ENCODE results near the gene SPNS2.

The SPNS2 gene

GRCh38 chr17:4520060-4520893 lies 21.6 kb downstream of the SPNS2 start:
- no peak for DNase-seq (ENCODE audit: low read depth in 1 of 2, low spot score in 1 of 2)

- no peak for DNase-seq (ENCODE audit: low read depth in 1 of 2, low spot score in 1 of 2)
These were observed 22.4 kb downstream of the SPNS2 start for GRCh38 chr17:4520894-4521600.

- no peak for DNase-seq (ENCODE audit: low read depth in 1 of 2, low spot score in 1 of 2)
These were observed 24.0 kb downstream of the SPNS2 start for GRCh38 chr17:4522661-4523060.

GRCh38 chr17:4523946-4524345 lies 25.3 kb downstream of the SPNS2 start:
- DNase-seq (ENCODE audit: low read depth in 1 of 2, low spot score in 1 of 2), result no peak

- no peak for DNase-seq (ENCODE audit: low read depth in 1 of 2, low spot score in 1 of 2)
These were observed 27.2 kb downstream of the SPNS2 start for GRCh38 chr17:4525691-4526397.

GRCh38 chr17:4527134-4527533 lies 28.5 kb downstream of the SPNS2 start:
- no peak for DNase-seq (ENCODE audit: low read depth in 1 of 2, low spot score in 1 of 2)

- DNase-seq (ENCODE audit: low read depth in 1 of 2, low spot score in 1 of 2), result no peak
These were observed 29.0 kb downstream of the SPNS2 start for GRCh38 chr17:4527566-4528125.

GRCh38 chr17:4529533-4530152 lies 31.0 kb downstream of the SPNS2 start:
- no peak for DNase-seq (ENCODE audit: low read depth in 1 of 2, low spot score in 1 of 2)

GRCh38 chr17:4530799-4531730 lies 32.4 kb downstream of the SPNS2 start:
- DNase-seq (ENCODE audit: low read depth in 1 of 2, low spot score in 1 of 2), result no peak

GRCh38 chr17:4531988-4532736 lies 33.5 kb downstream of the SPNS2 start:
- no peak for DNase-seq (ENCODE audit: low read depth in 1 of 2, low spot score in 1 of 2)

- no peak for DNase-seq (ENCODE audit: low read depth in 1 of 2, low spot score in 1 of 2)
These were observed 34.3 kb downstream of the SPNS2 start for GRCh38 chr17:4532860-4533522.

- DNase-seq (ENCODE audit: low read depth in 1 of 2, low spot score in 1 of 2), result no peak
These were observed 35.1 kb downstream of the SPNS2 start for GRCh38 chr17:4533523-4534504.

- no peak for DNase-seq (ENCODE audit: low read depth in 1 of 2, low spot score in 1 of 2)
These were observed 35.8 kb downstream of the SPNS2 start for GRCh38 chr17:4534515-4534914.

- no peak for DNase-seq (ENCODE audit: low read depth in 1 of 2, low spot score in 1 of 2)
These were observed 36.4 kb downstream of the SPNS2 start for GRCh38 chr17:4534928-4535666.

GRCh38 chr17:4535667-4536258 lies 37.1 kb downstream of the SPNS2 start:
- no peak for DNase-seq (ENCODE audit: low read depth in 1 of 2, low spot score in 1 of 2)

GRCh38 chr17:4536259-4536741 lies 37.6 kb downstream of the SPNS2 start:
- no peak for DNase-seq (ENCODE audit: low read depth in 1 of 2, low spot score in 1 of 2)
